ENCODE data around the gene DNAJC1. TPM values are rescaled to one million over a fixed set of nuclear protein-coding genes. Genes with fewer than 3 reads are reported as not detected.

Gene DNAJC1
- total and polyA plus RNA-seq, 7 donors: 9.9 to 135 (median 51.9) TPM

DNA sequence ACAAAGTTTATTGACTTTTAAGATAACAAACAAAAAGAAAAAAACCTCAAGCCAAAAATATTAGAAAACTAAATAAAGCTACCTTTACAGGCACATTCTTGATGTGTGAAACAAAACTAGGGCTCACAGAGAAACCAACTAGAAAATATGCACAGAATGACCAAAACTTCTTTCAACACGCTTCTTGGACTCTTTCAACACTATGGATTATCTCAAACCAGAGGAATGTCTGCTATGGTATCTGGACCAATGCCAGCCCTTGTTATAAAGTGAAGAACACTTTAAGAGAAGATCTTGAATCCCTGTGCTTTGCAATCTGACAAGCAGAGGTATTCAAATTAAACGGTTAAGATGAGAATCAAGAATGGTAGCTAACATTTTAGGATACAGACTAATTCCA, 76.6 kb downstream of the DNAJC1 start:
- Histone ChIP-seq H3K4me3 (no peak overlapping the region), H3K27me3 (no peaks in the 10 kb centered on the region), H3K4me1 (peaks cover 0 to 15% (median 7%) of the 10 kb centered on the region in 4 donors), H3K9me3 (no peaks in the 10 kb centered on the region), H3K36me3 (no peaks in the 10 kb centered on the region), H3K27ac (no peak overlapping the region)
- WGBS, 2 donors: 60 to 68% methylated on average over 2 of the region's 2 CpGs
- intact Hi-C loops (cut with DNase I): no loop called here
- TF ChIP-seq POLR2A (IDR thresholded peaks at IDR 0.05) (no peak), EP300 (IDR thresholded peaks at IDR 0.05) (no peak)
- no peak for DNase-seq

GRCh38 chr10:21926358-21926925, 77.1 kb downstream of the DNAJC1 start:
- Histone ChIP-seq H3K4me3 (no peak overlapping the region), H3K4me1 (peaks cover 0 to 15% (median 7%) of the 10 kb centered on the region in 4 donors), H3K36me3 (no peaks in the 10 kb centered on the region), H3K27me3 (no peaks in the 10 kb centered on the region), H3K27ac (no peak overlapping the region), H3K9me3 (no peaks in the 10 kb centered on the region)
- no peak for DNase-seq
- intact Hi-C loops (cut with DNase I): no loop called here
- TF ChIP-seq, protein P1, sequence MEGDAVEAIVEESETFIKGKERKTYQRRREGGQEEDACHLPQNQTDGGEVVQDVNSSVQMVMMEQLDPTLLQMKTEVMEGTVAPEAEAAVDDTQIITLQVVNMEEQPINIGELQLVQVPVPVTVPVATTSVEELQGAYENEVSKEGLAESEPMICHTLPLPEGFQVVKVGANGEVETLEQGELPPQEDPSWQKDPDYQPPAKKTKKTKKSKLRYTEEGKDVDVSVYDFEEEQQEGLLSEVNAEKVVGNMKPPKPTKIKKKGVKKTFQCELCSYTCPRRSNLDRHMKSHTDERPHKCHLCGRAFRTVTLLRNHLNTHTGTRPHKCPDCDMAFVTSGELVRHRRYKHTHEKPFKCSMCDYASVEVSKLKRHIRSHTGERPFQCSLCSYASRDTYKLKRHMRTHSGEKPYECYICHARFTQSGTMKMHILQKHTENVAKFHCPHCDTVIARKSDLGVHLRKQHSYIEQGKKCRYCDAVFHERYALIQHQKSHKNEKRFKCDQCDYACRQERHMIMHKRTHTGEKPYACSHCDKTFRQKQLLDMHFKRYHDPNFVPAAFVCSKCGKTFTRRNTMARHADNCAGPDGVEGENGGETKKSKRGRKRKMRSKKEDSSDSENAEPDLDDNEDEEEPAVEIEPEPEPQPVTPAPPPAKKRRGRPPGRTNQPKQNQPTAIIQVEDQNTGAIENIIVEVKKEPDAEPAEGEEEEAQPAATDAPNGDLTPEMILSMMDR (IDR thresholded peaks at IDR 0.05): no peak
- no peak for TF ChIP-seq POLR2A (IDR thresholded peaks at IDR 0.05)
- TF ChIP-seq EP300 (IDR thresholded peaks at IDR 0.05): no peak

DNA sequence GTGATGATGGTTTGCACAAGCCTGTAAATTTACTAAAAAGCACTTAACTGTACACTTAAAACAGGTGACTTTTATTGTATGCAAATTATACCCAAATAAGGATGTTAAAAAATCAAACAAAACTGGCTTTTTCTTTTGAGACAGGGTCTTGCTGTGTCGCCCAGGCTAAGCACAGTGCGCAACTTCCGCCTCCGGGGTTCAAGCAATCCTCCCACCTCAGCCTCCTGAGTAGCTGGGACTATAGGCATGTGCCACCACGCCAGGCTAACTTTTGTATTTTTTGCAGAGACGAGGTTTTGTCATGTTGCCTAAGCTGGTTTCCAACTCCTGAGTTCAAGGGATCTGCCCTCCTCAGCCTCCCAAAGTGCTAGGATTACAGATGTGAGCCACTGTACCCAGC, 77.7 kb downstream of the DNAJC1 start:
- intact Hi-C loops (cut with DNase I): no loop called here
- Histone ChIP-seq H3K27me3 (no peaks in the 10 kb centered on the region), H3K9me3 (no peaks in the 10 kb centered on the region), H3K36me3 (no peaks in the 10 kb centered on the region), H3K4me3 (no peak overlapping the region), H3K27ac (no peak overlapping the region), H3K4me1 (peaks cover 0 to 15% (median 7%) of the 10 kb centered on the region in 4 donors)
- no peak for DNase-seq
- WGBS, 2 donors: 98 to 99% methylated on average over 6 of the region's 6 CpGs
- TF ChIP-seq, protein P1 (IDR thresholded peaks at IDR 0.05): no peak
- no peak for TF ChIP-seq POLR2AphosphoS5 (IDR thresholded peaks at IDR 0.05)
- no peak for TF ChIP-seq EP300 (IDR thresholded peaks at IDR 0.05)
- TF ChIP-seq POLR2A (IDR thresholded peaks at IDR 0.05): no peak

DNA sequence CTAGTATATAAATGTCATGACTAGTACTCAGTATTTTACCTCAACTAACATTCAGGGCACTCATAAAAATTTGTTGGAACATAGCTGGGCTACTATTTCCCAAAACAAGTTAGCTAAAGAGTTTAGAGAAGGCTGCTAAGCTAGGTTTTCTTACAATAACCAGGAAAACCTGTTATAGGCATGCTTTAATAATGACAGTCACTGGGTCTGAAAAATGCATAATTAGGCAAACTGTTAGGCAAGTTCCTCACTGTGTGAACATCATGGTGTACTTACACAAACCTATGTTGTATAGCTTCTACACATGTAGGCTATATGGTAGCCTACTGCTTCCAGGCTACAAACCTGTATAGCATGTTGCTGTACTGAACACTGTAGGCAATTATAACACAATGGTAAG, 79.0 kb downstream of the DNAJC1 start:
- Histone ChIP-seq H3K4me1 (peaks cover 0 to 15% (median 7%) of the 10 kb centered on the region in 4 donors), H3K4me3 (no peak overlapping the region), H3K27ac (no peak overlapping the region), H3K27me3 (no peaks in the 10 kb centered on the region), H3K9me3 (no peaks in the 10 kb centered on the region), H3K36me3 (no peaks in the 10 kb centered on the region)
- TF ChIP-seq, protein P1 (IDR thresholded peaks at IDR 0.05): no peak
- TF ChIP-seq POLR2AphosphoS5 (IDR thresholded peaks at IDR 0.05) (no peak), EP300 (IDR thresholded peaks at IDR 0.05) (no peak), POLR2A (IDR thresholded peaks at IDR 0.05) (no peak)
- intact Hi-C loops (cut with DNase I): no loop called here
- DNase-seq: no peak

- H3K9me3 ChIP-seq: no peaks in the 10 kb centered on the region
- DNase-seq: no peak
- no peaks in the 10 kb centered on the region for H3K27me3 ChIP-seq
- no peak for TF ChIP-seq POLR2A (IDR thresholded peaks at IDR 0.05)
- TF ChIP-seq EP300 (IDR thresholded peaks at IDR 0.05): no peak
- TF ChIP-seq, protein P1 (IDR thresholded peaks at IDR 0.05): no peak
- no peak for TF ChIP-seq POLR2AphosphoS5 (IDR thresholded peaks at IDR 0.05)
- no peak overlapping the region for H3K4me3 ChIP-seq
- H3K27ac ChIP-seq: no peak overlapping the region
- intact Hi-C loops (cut with DNase I): no loop called here
- WGBS, 2 donors: 93 to 96% methylated on average over 3 of the region's 3 CpGs
- no peaks in the 10 kb centered on the region for H3K36me3 ChIP-seq
- no peaks in the 10 kb centered on the region for H3K4me1 ChIP-seq
Measured at GRCh38 chr10:21920633-21921032, 82.9 kb downstream of the DNAJC1 start.

Measured in sigmoid colon (tissue), 7 donors.